ENCODE measurements around the gene DBN1. TPM values are rescaled to one million over a fixed set of nuclear protein-coding genes. Genes with fewer than 3 reads are reported as not detected.
A peak's percentile ranks its signal among the peaks of the same experiment; 100 is the strongest.

Gene DBN1
- total and polyA plus RNA-seq, 9 of the 15 experiments (the other 6 are each of a cell fraction or from before 2014, with no cell fraction given), result 0.25 to 87.2 (median 27.9) TPM

DNA sequence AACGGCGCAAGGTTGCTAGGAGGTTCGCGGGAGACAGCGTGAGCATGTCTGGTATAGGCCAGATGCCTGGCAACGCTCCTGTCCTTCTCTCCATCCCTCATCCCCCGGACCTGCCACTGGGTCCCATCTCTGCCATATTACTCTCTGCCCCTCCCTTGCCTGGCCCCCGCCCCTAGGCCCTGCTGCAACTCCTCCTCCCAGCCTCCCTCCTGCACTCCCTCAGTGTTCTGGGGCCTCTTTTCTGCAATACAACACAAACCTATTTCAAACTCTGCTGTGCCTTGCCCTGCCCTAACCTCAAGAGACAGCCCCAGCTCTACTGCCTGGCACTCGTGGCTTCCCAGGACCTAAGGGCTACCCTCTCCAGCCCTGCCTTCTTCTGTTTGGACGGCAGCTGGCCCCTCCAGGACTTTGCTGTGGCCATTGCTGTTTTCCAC lies 8.9 kb upstream of the DBN1 start:
- Histone ChIP-seq H3K79me2 (ENCODE audit: control insufficient read depth, insufficient read depth, low read length) (no peaks in the 10 kb centered on the region), H3K27me3 (ENCODE audit: control insufficient read depth in 2 of 2, insufficient read depth in 2 of 2, low read length in 2 of 2) (no peaks in the 10 kb centered on the region), H3K9me3 (replicated peaks; ENCODE audit: control insufficient read depth, insufficient read depth, low read depth, low read length) (no peaks in the 10 kb centered on the region), H3K27ac (ENCODE audit: extremely low read depth, low read depth, low read length) (no peak overlapping the region; the same call in 2 of the 3 replicates), H2AFZ (ENCODE audit: low read depth, low read length) (no peak overlapping the region), H3K9ac (ENCODE audit: insufficient read depth in 1 of 2, low read depth in 2 of 2, low read length in 2 of 2) (peak overlapping the region in 1 of 2 experiments; percentile 48; a peak in 1 of 4 replicates), H4K20me1 (replicated peaks; ENCODE audit: control insufficient read depth, insufficient read depth, low read length) (no peaks in the 10 kb centered on the region), H3K4me1 (replicated peaks in 1 of 2; ENCODE audit: control insufficient read depth in 2 of 2, insufficient read depth in 2 of 2, low read length in 2 of 2) (peaks cover 15 to 33% of the 10 kb centered on the region in 2 experiments), H3K36me3 (ENCODE audit: control insufficient read depth, insufficient read depth, low read length) (peaks cover 44% of the 10 kb centered on the region; the same call in 2 of the 3 replicates), H3K4me2 (ENCODE audit: insufficient read depth, low read length) (no peak overlapping the region), H3K9me1 (ENCODE audit: control insufficient read depth, insufficient read depth, low read length) (no peaks in the 10 kb centered on the region), H3K4me3 (no peak overlapping the region)
- 78% methylated on average over 10 of the region's 10 CpGs for WGBS (ENCODE audit: insufficient coverage, low coverage, missing lambda C conversion rate)
- ATAC-seq (peak; percentile 19), DNase-seq (ENCODE audit: extremely low read depth in 1 of 4, low spot score in 3 of 4) (no peak), FAIRE-seq (no peak)
- ChIA-PET POLR2A (interaction anchor here (1.0 to 1.2 kb wide), 2 partner anchors 11 to 27 kb away, joined by 3 to 4 read pairs; no protein-coding TSS in a partner anchor), CTCF (ENCODE audit: low intra/inter-chr PET ratio) (interaction anchor here (1.1 kb wide), 1 partner anchor 9 kb away, joined by 4 read pairs; no protein-coding TSS in a partner anchor)
- BruUV-seq (replicated peaks), result no TSS peak
- intact Hi-C loops (cut with micrococcal nuclease), result no loop called here
- in situ Hi-C loops (cut with MboI), result no loop called here
- no peak for TF ChIP-seq POLR2G (IDR thresholded peaks at IDR 0.05; ENCODE audit: low read depth, low read length)
- TF ChIP-seq HBP1 (CRISPR knock-in tag; IDR thresholded peaks at IDR 0.05), result 0 out of 2 replicates have a peak, but pooled peaks have one; percentile 24
- TF ChIP-seq THRB (CRISPR knock-in tag; conservative IDR thresholded peaks at IDR 0.05), result peak; percentile 67; the same call in 1 of the 2 replicates
- TF ChIP-seq HEY1 (CRISPR knock-in tag; IDR thresholded peaks at IDR 0.05; ENCODE audit: borderline replicate concordance), result no peak
- TF ChIP-seq TOE1 (IDR thresholded peaks at IDR 0.05; ENCODE audit: borderline replicate concordance), result no peak
- no peak for TF ChIP-seq TOE1 (CRISPR knock-in tag; IDR thresholded peaks at IDR 0.05; ENCODE audit: borderline replicate concordance, low read depth)
- TF ChIP-seq CREM (IDR thresholded peaks at IDR 0.05; ENCODE audit: low read depth), result no peak
- TF ChIP-seq POLR2A (conservative IDR thresholded peaks at IDR 0.05), result peak; percentile 52; the same call in 1 of the 2 replicates
- no peak for TF ChIP-seq GTF2F1 (IDR thresholded peaks at IDR 0.05; ENCODE audit: low read depth, low read length)
- TF ChIP-seq RREB1 (CRISPR knock-in tag; IDR thresholded peaks at IDR 0.05), result no peak
- 0 out of 2 replicates have a peak, but pooled peaks have one; percentile 51 for TF ChIP-seq SUPT5H (IDR thresholded peaks at IDR 0.05)
- no peak for TF ChIP-seq RBM34 (IDR thresholded peaks at IDR 0.05; ENCODE audit: borderline replicate concordance, insufficient read depth, low read length)
- TF ChIP-seq ZNF830 (CRISPR knock-in tag; IDR thresholded peaks at IDR 0.05), result no peak

Measured in K562 (cell line).